ENCODE results near the gene USP22. TPM values are rescaled to one million over a fixed set of nuclear protein-coding genes. Genes with fewer than 3 reads are reported as not detected.

USP22 gene
- total and polyA plus RNA-seq, 2 experiments from 2014 or later: 68.9 to 296 TPM

- Histone ChIP-seq H3K4me1 (ENCODE audit: insufficient read depth) (peaks cover 6% of the 10 kb centered on the region; the same call in 1 of the 2 replicates), H3K27me3 (ENCODE audit: insufficient read depth) (no peaks in the 10 kb centered on the region), H3K4me2 (no peak overlapping the region), H3K27ac (ENCODE audit: low read depth) (no peak overlapping the region), H3K36me3 (ENCODE audit: insufficient read depth) (peaks cover 9% of the 10 kb centered on the region), H3K79me2 (replicated peaks; ENCODE audit: insufficient read depth) (peaks cover 10% of the 10 kb centered on the region; the same call in 1 of the 2 replicates), H3F3A (replicated peaks; ENCODE audit: low read depth) (peaks cover 22% of the 10 kb centered on the region; the same call in 1 of the 2 replicates), H4K20me1 (replicated peaks; ENCODE audit: insufficient read depth) (peaks cover 19% of the 10 kb centered on the region), H2AFZ (no peak overlapping the region), H3K4me3 (no peak overlapping the region), H3K9me2 (ENCODE audit: insufficient read depth) (no peaks in the 10 kb centered on the region)
- H3K27ac Mint-ChIP-seq: no peak overlapping the region
- peaks cover 6% of the 10 kb centered on the region; the same call in 2 of the 3 replicates for H3K9me3 Mint-ChIP-seq
- ATAC-seq: no peak
- no peak overlapping the region for H3K4me3 Mint-ChIP-seq
- H3K4me1 Mint-ChIP-seq: peaks cover 24% of the 10 kb centered on the region
- TF ChIP-seq REST (IDR thresholded peaks at IDR 0.05; ENCODE audit: unreplicated experiment): no peak
- no peak for TF ChIP-seq NANOG (IDR thresholded peaks at IDR 0.05; ENCODE audit: borderline replicate concordance)
- no peak for TF ChIP-seq CREB1 (CRISPR knock-in tag; IDR thresholded peaks at IDR 0.05; ENCODE audit: low read depth)
- TF ChIP-seq ETS1 (IDR thresholded peaks at IDR 0.05): no peak
- no peak for TF ChIP-seq EZH2 (IDR thresholded peaks at IDR 0.05; ENCODE audit: low read depth, unreplicated experiment)
- no peak for TF ChIP-seq ZNF331 (CRISPR knock-in tag; IDR thresholded peaks at IDR 0.05; ENCODE audit: low read depth)
- TF ChIP-seq, protein P1, sequence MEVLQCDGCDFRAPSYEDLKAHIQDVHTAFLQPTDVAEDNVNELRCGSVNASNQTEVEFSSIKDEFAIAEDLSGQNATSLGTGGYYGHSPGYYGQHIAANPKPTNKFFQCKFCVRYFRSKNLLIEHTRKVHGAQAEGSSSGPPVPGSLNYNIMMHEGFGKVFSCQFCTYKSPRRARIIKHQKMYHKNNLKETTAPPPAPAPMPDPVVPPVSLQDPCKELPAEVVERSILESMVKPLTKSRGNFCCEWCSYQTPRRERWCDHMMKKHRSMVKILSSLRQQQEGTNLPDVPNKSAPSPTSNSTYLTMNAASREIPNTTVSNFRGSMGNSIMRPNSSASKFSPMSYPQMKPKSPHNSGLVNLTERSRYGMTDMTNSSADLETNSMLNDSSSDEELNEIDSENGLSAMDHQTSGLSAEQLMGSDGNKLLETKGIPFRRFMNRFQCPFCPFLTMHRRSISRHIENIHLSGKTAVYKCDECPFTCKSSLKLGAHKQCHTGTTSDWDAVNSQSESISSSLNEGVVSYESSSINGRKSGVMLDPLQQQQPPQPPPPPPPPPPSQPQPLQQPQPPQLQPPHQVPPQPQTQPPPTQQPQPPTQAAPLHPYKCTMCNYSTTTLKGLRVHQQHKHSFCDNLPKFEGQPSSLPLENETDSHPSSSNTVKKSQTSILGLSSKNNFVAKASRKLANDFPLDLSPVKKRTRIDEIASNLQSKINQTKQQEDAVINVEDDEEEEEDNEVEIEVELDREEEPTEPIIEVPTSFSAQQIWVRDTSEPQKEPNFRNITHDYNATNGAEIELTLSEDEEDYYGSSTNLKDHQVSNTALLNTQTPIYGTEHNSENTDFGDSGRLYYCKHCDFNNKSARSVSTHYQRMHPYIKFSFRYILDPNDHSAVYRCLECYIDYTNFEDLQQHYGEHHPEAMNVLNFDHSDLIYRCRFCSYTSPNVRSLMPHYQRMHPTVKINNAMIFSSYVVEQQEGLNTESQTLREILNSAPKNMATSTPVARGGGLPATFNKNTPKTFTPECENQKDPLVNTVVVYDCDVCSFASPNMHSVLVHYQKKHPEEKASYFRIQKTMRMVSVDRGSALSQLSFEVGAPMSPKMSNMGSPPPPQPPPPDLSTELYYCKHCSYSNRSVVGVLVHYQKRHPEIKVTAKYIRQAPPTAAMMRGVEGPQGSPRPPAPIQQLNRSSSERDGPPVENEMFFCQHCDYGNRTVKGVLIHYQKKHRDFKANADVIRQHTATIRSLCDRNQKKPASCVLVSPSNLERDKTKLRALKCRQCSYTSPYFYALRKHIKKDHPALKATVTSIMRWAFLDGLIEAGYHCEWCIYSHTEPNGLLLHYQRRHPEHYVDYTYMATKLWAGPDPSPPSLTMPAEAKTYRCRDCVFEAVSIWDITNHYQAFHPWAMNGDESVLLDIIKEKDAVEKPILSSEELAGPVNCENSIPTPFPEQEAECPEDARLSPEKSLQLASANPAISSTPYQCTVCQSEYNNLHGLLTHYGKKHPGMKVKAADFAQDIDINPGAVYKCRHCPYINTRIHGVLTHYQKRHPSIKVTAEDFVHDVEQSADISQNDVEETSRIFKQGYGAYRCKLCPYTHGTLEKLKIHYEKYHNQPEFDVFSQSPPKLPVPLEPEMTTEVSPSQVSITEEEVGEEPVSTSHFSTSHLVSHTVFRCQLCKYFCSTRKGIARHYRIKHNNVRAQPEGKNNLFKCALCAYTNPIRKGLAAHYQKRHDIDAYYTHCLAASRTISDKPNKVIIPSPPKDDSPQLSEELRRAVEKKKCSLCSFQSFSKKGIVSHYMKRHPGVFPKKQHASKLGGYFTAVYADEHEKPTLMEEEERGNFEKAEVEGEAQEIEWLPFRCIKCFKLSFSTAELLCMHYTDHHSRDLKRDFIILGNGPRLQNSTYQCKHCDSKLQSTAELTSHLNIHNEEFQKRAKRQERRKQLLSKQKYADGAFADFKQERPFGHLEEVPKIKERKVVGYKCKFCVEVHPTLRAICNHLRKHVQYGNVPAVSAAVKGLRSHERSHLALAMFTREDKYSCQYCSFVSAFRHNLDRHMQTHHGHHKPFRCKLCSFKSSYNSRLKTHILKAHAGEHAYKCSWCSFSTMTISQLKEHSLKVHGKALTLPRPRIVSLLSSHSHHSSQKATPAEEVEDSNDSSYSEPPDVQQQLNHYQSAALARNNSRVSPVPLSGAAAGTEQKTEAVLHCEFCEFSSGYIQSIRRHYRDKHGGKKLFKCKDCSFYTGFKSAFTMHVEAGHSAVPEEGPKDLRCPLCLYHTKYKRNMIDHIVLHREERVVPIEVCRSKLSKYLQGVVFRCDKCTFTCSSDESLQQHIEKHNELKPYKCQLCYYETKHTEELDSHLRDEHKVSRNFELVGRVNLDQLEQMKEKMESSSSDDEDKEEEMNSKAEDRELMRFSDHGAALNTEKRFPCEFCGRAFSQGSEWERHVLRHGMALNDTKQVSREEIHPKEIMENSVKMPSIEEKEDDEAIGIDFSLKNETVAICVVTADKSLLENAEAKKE (CRISPR knock-in tag; IDR thresholded peaks at IDR 0.05): no peak
- no peak for TF ChIP-seq JUNB (IDR thresholded peaks at IDR 0.05; ENCODE audit: unreplicated experiment)
- TF ChIP-seq STAT1 (IDR thresholded peaks at IDR 0.05; ENCODE audit: unreplicated experiment): no peak
- TF ChIP-seq EZH2phosphoT487 (IDR thresholded peaks at IDR 0.05; ENCODE audit: unreplicated experiment): no peak
- TF ChIP-seq ZNF114 (CRISPR knock-in tag; IDR thresholded peaks at IDR 0.05): no peak
- TF ChIP-seq POLR2AphosphoS5 (IDR thresholded peaks at IDR 0.05; ENCODE audit: low read depth): no peak
- TF ChIP-seq, protein P2, sequence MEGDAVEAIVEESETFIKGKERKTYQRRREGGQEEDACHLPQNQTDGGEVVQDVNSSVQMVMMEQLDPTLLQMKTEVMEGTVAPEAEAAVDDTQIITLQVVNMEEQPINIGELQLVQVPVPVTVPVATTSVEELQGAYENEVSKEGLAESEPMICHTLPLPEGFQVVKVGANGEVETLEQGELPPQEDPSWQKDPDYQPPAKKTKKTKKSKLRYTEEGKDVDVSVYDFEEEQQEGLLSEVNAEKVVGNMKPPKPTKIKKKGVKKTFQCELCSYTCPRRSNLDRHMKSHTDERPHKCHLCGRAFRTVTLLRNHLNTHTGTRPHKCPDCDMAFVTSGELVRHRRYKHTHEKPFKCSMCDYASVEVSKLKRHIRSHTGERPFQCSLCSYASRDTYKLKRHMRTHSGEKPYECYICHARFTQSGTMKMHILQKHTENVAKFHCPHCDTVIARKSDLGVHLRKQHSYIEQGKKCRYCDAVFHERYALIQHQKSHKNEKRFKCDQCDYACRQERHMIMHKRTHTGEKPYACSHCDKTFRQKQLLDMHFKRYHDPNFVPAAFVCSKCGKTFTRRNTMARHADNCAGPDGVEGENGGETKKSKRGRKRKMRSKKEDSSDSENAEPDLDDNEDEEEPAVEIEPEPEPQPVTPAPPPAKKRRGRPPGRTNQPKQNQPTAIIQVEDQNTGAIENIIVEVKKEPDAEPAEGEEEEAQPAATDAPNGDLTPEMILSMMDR (conservative IDR thresholded peaks at IDR 0.05; ENCODE audit: low read depth in 2 of 2): no peak
- peaks cover 26% of the 10 kb centered on the region for H3K27me3 Mint-ChIP-seq (ENCODE audit: insufficient read depth, low read depth, poor library complexity)
- peaks cover 31% of the 10 kb centered on the region for H3K36me3 Mint-ChIP-seq (ENCODE audit: low read depth)
- no peak for DNase-seq (ENCODE audit: low spot score)
These were observed 46.7 kb downstream of the USP22 start for GRCh38 chr17:20995873-20996723.

Data from GM23338 (cell line).